HCT116 (cell line): ENCODE results near the gene GRK1. TPM values are rescaled to one million over a fixed set of nuclear protein-coding genes. Genes with fewer than 3 reads are reported as not detected.

ENCODE experiments used
- ATAC-seq: fragments of 200-7000 bp; cut with Tn5 transposase; 2 replicates; pipeline ENCODE4 v1.9.1; 2020; ENCODE audit warnings: mild to moderate bottlenecking, moderate library complexity
- BruUV-seq: library from RNA; stranded (reverse); fragments of 400-500 nt; replicated peaks from 2 replicates; lab custom pipeline; 2021; lab: Mats Ljungman, UMichigan
- CTCF ChIA-PET: fragments of 300-600 bp; sonication (Branson Sonifier 250); formaldehyde crosslinking; loops from one replicate; lab custom pipeline; 2021; ENCODE audit warnings: antibody characterized with exemption; lab: Charles Lee
- POLR2A ChIA-PET: fragments of 300-600, 350-600 bp; sonication (Branson Sonifier 250); formaldehyde crosslinking; loops from one replicate; lab custom pipeline; 2021; ENCODE audit warnings: antibody characterized with exemption; lab: Charles Lee
- RAD21 ChIA-PET, 2 experiments: fragments of 300-600 bp; sonication (Branson Sonifier 250); formaldehyde crosslinking; loops; one replicate each; lab custom pipeline; 2023; ENCODE audit warnings: low total read pairs in 2 of 2; ENCODE audit not compliant: uncharacterized antibody in 2 of 2, unreplicated experiment in 2 of 2, low non-redundant PET in 1 of 2; lab: Charles Lee
- DNase-seq: peaks from one replicate; pipeline ENCODE4 v3.0.0-alpha.2; 2010; ENCODE audit warnings: low read depth, low spot score
- H2AFZ ChIP-seq: fragments of 200-600 bp; shearing (Covaris generic), sonication (generic); 2 replicates; pipeline ENCODE4 v1.6.1; 2017; ENCODE audit warnings: low read depth, mixed run types, mixed read lengths, antibody characterized with exemption, low read length; ENCODE audit not compliant: poor library complexity, severe bottlenecking
- H3K27ac ChIP-seq: 2 replicates; pipeline ENCODE4 v1.5.1; 2012; ENCODE audit warnings: low read depth, low read length
- H3K27me3 ChIP-seq: fragments of 200-600 bp; sonication (generic); 2 replicates; pipeline ENCODE4 v1.6.1; 2016; ENCODE audit warnings: mixed run types, low read length, mixed read lengths; ENCODE audit not compliant: insufficient read depth
- H3K36me3 ChIP-seq, 2 experiments: fragments of 200-500 bp in 1 of 2; fragments of 200-600 bp in 1 of 2; sonication (Bioruptor generic) in 1 of 2; sonication (generic) in 1 of 2; 2 replicates each; pipeline versions ENCODE4 v1.5.1 to v1.6.1; 2014 to 2016; ENCODE audit warnings: low read length in 2 of 2, inconsistent platforms in 1 of 2, mixed read lengths in 1 of 2, mixed run types in 1 of 2; ENCODE audit not compliant: insufficient read depth in 2 of 2, control insufficient read depth in 1 of 2
- H3K4me1 ChIP-seq, 2 experiments: fragments of 200-600 bp in 1 of 2; sonication (generic) in 1 of 2; 2 replicates each; pipeline versions ENCODE4 v1.5.1 to v1.6.1; 2012 to 2017; ENCODE audit warnings: low read length in 2 of 2, inconsistent platforms in 1 of 2, mild to moderate bottlenecking in 1 of 2, mixed read lengths in 1 of 2, mixed run types in 1 of 2, moderate library complexity in 1 of 2; ENCODE audit not compliant: insufficient read depth in 2 of 2, control insufficient read depth in 1 of 2
- H3K4me2 ChIP-seq: fragments of 200-600 bp; sonication (generic); 2 replicates; pipeline ENCODE4 v1.6.1; 2017; ENCODE audit warnings: mixed run types, low read length, mixed read lengths
- H3K4me3 ChIP-seq, 2 experiments: fragments of 200-600 bp in 1 of 2; sonication (generic) in 1 of 2; replicated peaks in 1 of 2; 2 replicates each; pipeline ENCODE4 v1.5.1; 2011 to 2016; ENCODE audit warnings: low read length in 2 of 2, control low read depth in 1 of 2, low read depth in 1 of 2, mild to moderate bottlenecking in 1 of 2, mixed read lengths in 1 of 2, mixed run types in 1 of 2
- H3K79me2 ChIP-seq: fragments of 200-600 bp; sonication (generic); 2 replicates; pipeline ENCODE4 v1.6.1; 2017; ENCODE audit warnings: mild to moderate bottlenecking, mixed run types, low read length, moderate library complexity, mixed read lengths; ENCODE audit not compliant: insufficient read depth
- H3K9ac ChIP-seq: fragments of 200-600 bp; sonication (generic); 2 replicates; pipeline ENCODE4 v1.6.1; 2016; ENCODE audit warnings: low read length, mixed read lengths
- H3K9me2 ChIP-seq: fragments of 200-600 bp; sonication (generic), shearing (Covaris generic); 2 replicates; pipeline ENCODE4 v1.6.1; 2017; ENCODE audit warnings: mixed run types, mild to moderate bottlenecking, moderate library complexity; ENCODE audit not compliant: insufficient read depth
- H3K9me3 ChIP-seq, 2 experiments: fragments of 200-500 bp in 1 of 2; fragments of 200-600 bp in 1 of 2; sonication (Bioruptor generic) in 1 of 2; sonication (generic) in 1 of 2; 2 replicates each; pipeline ENCODE4 v1.6.1; 2014 to 2017; ENCODE audit warnings: low read length in 2 of 2, mixed read lengths in 2 of 2, inconsistent platforms in 1 of 2, low read depth in 1 of 2, mild to moderate bottlenecking in 1 of 2, mixed run types in 1 of 2, moderate library complexity in 1 of 2; ENCODE audit not compliant: control insufficient read depth in 1 of 2, insufficient read depth in 1 of 2
- H4K20me1 ChIP-seq: fragments of 200-600 bp; sonication (generic), shearing (Covaris generic); 2 replicates; pipeline ENCODE4 v1.6.1; 2017; ENCODE audit warnings: mixed run types, mild to moderate bottlenecking, moderate library complexity; ENCODE audit not compliant: insufficient read depth
- CEBPB ChIP-seq: IDR thresholded peaks from 2 replicates; pipeline ENCODE4 v1.6.1; 2012; ENCODE audit warnings: low read depth
- ELF1 ChIP-seq: IDR thresholded peaks from 2 replicates; pipeline ENCODE4 v1.6.1; 2012; ENCODE audit warnings: low read depth, borderline replicate concordance
- EZH2 ChIP-seq: fragments of 200-600 bp; sonication (generic); IDR thresholded peaks from 2 replicates; pipeline ENCODE4 v1.6.1; 2017; ENCODE audit warnings: antibody characterized with exemption, mixed run types
- POLR2A ChIP-seq: IDR thresholded peaks from 2 replicates; pipeline ENCODE4 v1.7.0; 2011; ENCODE audit warnings: borderline replicate concordance; ENCODE audit not compliant: insufficient read depth, insufficient read length; ENCODE audit errors: extremely low read depth
- RAD21 ChIP-seq: IDR thresholded peaks from 2 replicates; pipeline ENCODE4 v1.6.1; 2012; ENCODE audit warnings: low read depth, mild to moderate bottlenecking
- REST ChIP-seq: IDR thresholded peaks from 2 replicates; pipeline ENCODE4 v1.6.1; 2012; ENCODE audit warnings: low read depth
- SRF ChIP-seq: IDR thresholded peaks from 2 replicates; pipeline ENCODE4 v1.6.1; 2012; ENCODE audit warnings: low read depth
- YY1 ChIP-seq: IDR thresholded peaks from 2 replicates; pipeline ENCODE4 v1.6.1; 2011; ENCODE audit warnings: low read length, low read depth, moderate library complexity, mild to moderate bottlenecking; ENCODE audit not compliant: insufficient replicate concordance; ENCODE audit errors: extremely low read depth
- ZFX ChIP-seq: fragments of 450-650 bp; IDR thresholded peaks from 2 replicates; pipeline ENCODE4 v1.6.1; 2017
- intact Hi-C: fragments of 100-400 bp; cut with micrococcal nuclease; formaldehyde crosslinking; loops from 2 replicates; pipeline ENCODE4 v1.10.0; 2022
- total RNA-seq: library from RNA; stranded (reverse); gene quantifications from one replicate; pipeline ENCODE4 v1.2.1, GENCODE V29; 2021; ENCODE audit not compliant: unreplicated experiment
- TF ChIP-seq, protein P1 (sequence below): IDR thresholded peaks from 2 replicates; pipeline ENCODE4 v1.6.1; 2011; ENCODE audit warnings: mild to moderate bottlenecking, low read length, moderate library complexity; ENCODE audit not compliant: insufficient replicate concordance; ENCODE audit errors: extremely low read depth

Gene GRK1
- total RNA-seq, 1 experiment from 2014 or later: not detected

DNA sequence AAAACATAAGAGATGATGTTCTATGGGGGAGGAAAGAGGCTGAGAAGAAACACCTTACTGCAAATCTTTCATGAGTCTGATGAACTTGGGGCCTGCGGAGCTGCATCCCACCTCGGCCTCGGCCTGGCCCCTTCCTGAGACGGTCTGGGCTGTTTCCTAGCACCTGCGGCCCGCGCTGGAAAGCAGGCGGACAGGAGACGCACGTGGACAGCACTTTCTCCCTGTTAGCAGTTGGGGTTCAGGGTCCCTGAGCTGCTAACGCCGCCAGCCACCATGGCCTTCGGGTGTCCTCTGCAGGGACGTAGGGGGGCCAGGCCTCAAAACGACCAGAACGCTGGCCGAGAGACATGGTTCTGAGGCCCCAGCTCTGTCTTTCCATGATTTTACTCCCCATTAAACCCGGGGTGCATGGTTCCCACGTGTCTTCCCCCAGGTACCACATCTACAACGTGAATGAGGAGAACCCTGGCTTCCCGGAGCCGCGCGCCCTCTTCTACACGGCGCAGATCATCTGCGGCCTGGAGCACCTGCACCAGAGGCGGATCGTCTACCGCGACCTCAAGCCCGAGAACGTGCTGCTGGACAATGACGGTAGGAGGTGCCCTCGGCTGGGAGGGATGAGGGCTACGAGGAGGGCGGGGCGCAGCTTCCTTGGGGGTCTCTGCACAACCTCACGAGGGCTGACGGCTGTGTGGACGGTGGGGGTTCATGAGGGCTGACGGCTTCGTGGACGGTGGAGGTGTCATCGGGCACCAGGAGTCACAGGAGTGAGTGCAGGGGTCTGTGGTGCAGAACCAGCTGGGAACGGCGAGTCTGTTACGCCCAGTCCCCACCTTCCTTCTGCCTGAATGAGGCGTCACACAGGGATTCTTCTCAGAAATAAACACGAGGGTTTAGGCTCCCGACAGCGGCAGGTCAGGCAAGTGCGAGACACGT, 4.3 kb downstream of the GRK1 start:
- intact Hi-C loops: no loop called here

GRCh38 chr13:113672002-113672651, 5.1 kb downstream of the GRK1 start:
- ATAC-seq (no peak), DNase-seq (no peak)
- BruUV-seq: no TSS peak
- no peak overlapping the region for H3K4me2 ChIP-seq
- no peak overlapping the region for H3K4me3 ChIP-seq
- RAD21 ChIA-PET: no interaction called here
- H3K27me3 ChIP-seq: no peaks in the 10 kb centered on the region
- TF ChIP-seq POLR2A (no peak), CEBPB (no peak), RAD21 (no peak), SRF (no peak), REST (no peak), EZH2 (no peak), YY1 (no peak), ZFX (no peak)
- TF ChIP-seq, protein P1, sequence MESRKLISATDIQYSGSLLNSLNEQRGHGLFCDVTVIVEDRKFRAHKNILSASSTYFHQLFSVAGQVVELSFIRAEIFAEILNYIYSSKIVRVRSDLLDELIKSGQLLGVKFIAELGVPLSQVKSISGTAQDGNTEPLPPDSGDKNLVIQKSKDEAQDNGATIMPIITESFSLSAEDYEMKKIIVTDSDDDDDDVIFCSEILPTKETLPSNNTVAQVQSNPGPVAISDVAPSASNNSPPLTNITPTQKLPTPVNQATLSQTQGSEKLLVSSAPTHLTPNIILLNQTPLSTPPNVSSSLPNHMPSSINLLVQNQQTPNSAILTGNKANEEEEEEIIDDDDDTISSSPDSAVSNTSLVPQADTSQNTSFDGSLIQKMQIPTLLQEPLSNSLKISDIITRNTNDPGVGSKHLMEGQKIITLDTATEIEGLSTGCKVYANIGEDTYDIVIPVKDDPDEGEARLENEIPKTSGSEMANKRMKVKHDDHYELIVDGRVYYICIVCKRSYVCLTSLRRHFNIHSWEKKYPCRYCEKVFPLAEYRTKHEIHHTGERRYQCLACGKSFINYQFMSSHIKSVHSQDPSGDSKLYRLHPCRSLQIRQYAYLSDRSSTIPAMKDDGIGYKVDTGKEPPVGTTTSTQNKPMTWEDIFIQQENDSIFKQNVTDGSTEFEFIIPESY: no peak
- H3K79me2 ChIP-seq: no peaks in the 10 kb centered on the region
- no peak overlapping the region for H3K27ac ChIP-seq
- H3K9me2 ChIP-seq: no peaks in the 10 kb centered on the region
- no peaks in the 10 kb centered on the region; a peak in 1 of 4 replicates for H3K9me3 ChIP-seq
- no peak overlapping the region for H2AFZ ChIP-seq
- no peaks in the 10 kb centered on the region for H4K20me1 ChIP-seq
- no peaks in the 10 kb centered on the region for H3K36me3 ChIP-seq
- CTCF ChIA-PET: no interaction called here
- intact Hi-C loops: no loop called here
- POLR2A ChIA-PET: no interaction called here
- no peaks in the 10 kb centered on the region for H3K4me1 ChIP-seq
- H3K9ac ChIP-seq: no peak overlapping the region

More for the DNA sequence above, 4.3 kb downstream of the GRK1 start:
- no peak overlapping the region for H2AFZ ChIP-seq
- BruUV-seq: no TSS peak
- no peak overlapping the region for H3K27ac ChIP-seq
- DNase-seq (no peak), ATAC-seq (no peak)
- no peak overlapping the region for H3K4me2 ChIP-seq
- no peaks in the 10 kb centered on the region for H3K4me1 ChIP-seq
- no peaks in the 10 kb centered on the region for H3K79me2 ChIP-seq
- ChIA-PET POLR2A (no interaction called here), CTCF (no interaction called here), RAD21 (no interaction called here)
- no peaks in the 10 kb centered on the region for H4K20me1 ChIP-seq
- H3K9me2 ChIP-seq: no peaks in the 10 kb centered on the region
- no peaks in the 10 kb centered on the region; a peak in 1 of 4 replicates for H3K9me3 ChIP-seq
- no peaks in the 10 kb centered on the region for H3K36me3 ChIP-seq
- H3K9ac ChIP-seq: no peak overlapping the region
- H3K27me3 ChIP-seq: no peaks in the 10 kb centered on the region
- no peak overlapping the region for H3K4me3 ChIP-seq
- TF ChIP-seq ELF1 (no peak), EZH2 (no peak)
